Activated CD8-positive, alpha-beta T cell treated with anti-CD3 and anti-CD28 coated beads, Interleukin-2, amount 10 ng/mL, durations not matched to agents 7 days and 5 days (primary cell): ENCODE data around the gene WAPL. TPM values are rescaled to one million over a fixed set of nuclear protein-coding genes. Genes with fewer than 3 reads are reported as not detected.

ENCODE experiments used
- ATAC-seq: fragments of 150-1000 bp; cut with Tn5 transposase; one replicate; pipeline ENCODE4 v1.10.0; 2021; ENCODE audit warnings: moderate library complexity
- CTCF ChIA-PET: fragments of 350-600 bp; sonication (Branson Sonifier 250); formaldehyde crosslinking; loops from one replicate; lab custom pipeline; 2021; ENCODE audit warnings: antibody characterized with exemption; lab: Charles Lee
- POLR2A ChIA-PET: fragments of 350-600 bp; sonication (Branson Sonifier 250); formaldehyde crosslinking; loops from one replicate; lab custom pipeline; 2021; ENCODE audit warnings: antibody characterized with exemption; lab: Charles Lee
- DNase-seq: peaks from one replicate; pipeline ENCODE4 v3.0.0-alpha.2; 2020
- H3K27ac Mint-ChIP-seq: one replicate; pipeline ENCODE4 v1.8.0; 2021; ENCODE audit warnings: mild to moderate bottlenecking, mixed read lengths
- H3K27me3 Mint-ChIP-seq: one replicate; pipeline ENCODE4 v1.8.0; 2021; ENCODE audit warnings: low read depth, mixed read lengths
- H3K36me3 Mint-ChIP-seq: one replicate; pipeline ENCODE4 v1.8.0; 2021; ENCODE audit warnings: low read depth, mixed read lengths
- H3K4me1 Mint-ChIP-seq: one replicate; pipeline ENCODE4 v1.8.0; 2021; ENCODE audit warnings: low read depth, mixed read lengths
- H3K4me3 Mint-ChIP-seq: one replicate; pipeline ENCODE4 v1.8.0; 2021; ENCODE audit warnings: mild to moderate bottlenecking, mixed read lengths
- H3K9me3 Mint-ChIP-seq: one replicate; pipeline ENCODE4 v1.8.0; 2022; ENCODE audit warnings: mixed read lengths; ENCODE audit not compliant: insufficient read depth
- total RNA-seq, 2 experiments: library from RNA; stranded (reverse); gene quantifications; one replicate each; pipeline ENCODE4 v1.2.3, GENCODE V29; 2021

WAPL gene
- total RNA-seq, 2 experiments from 2014 or later: 49.6 to 50.7 TPM

DNA sequence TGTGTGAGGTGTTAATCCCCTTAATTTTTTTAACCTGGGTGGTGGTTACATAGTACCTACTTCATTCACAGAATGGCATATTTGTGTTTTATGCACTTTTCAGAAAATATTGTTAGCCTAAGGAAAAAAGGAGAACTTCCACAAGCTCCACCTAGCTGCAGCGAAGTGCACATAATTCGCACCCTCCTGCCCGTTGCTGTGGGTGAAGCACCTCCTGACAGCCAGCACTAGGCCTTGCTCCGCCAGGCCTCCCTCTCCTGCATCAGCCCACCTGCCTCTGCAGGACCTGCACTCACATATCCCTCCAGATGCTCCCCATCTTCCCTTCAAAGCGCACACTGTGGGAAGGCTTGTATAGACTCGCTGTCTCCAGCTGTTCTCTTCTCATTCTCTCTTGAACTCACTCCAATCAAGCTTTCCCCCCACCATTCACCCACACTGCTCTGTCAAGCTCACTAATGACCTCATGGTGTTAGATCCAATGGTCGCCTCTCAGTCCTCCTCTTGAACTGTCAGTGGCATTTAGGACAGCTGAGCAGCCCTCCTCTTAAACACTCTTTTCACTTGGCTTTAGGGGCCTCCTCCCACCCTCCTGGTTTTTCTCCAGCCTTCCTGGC lies 134.3 kb downstream of the WAPL start:
- CTCF ChIA-PET: interaction anchor here (1.7 kb wide), 1 partner anchor 13 kb away, joined by 8 read pairs; no protein-coding TSS in a partner anchor
- Mint-ChIP-seq H3K4me3 (no peak overlapping the region), H3K9me3 (no peaks in the 10 kb centered on the region), H3K27me3 (peaks cover 35% of the 10 kb centered on the region), H3K27ac (no peak overlapping the region), H3K36me3 (no peaks in the 10 kb centered on the region), H3K4me1 (peaks cover 3% of the 10 kb centered on the region)
- ATAC-seq (no peak), DNase-seq (no peak)
- POLR2A ChIA-PET: no interaction called here

DNA sequence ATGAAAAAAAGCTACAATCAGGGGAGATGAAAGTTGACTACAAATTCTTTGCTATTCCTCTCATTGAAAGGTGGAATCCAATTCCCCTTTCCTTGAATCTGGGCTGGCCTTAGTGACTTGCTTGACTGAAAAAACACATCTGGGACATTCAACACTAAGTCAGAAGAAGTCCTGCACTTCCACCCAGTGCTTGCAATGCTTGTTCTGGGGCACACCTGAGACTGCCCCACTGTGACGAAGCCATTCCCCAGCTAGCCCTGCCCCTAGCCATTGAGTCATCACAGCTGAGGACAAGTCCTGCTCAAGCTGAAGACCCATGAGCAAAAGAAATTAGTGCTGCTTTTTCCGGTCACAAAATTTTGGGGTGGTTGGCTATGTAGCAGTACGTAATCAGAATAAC lies 135.8 kb downstream of the WAPL start:
- Mint-ChIP-seq H3K9me3 (no peaks in the 10 kb centered on the region), H3K27me3 (peaks cover 40% of the 10 kb centered on the region), H3K36me3 (no peaks in the 10 kb centered on the region), H3K4me3 (no peak overlapping the region), H3K4me1 (peaks cover 3% of the 10 kb centered on the region), H3K27ac (no peak overlapping the region)
- DNase-seq (no peak), ATAC-seq (no peak)
- ChIA-PET POLR2A (no interaction called here), CTCF (interaction anchor here (1.6 kb wide), 1 partner anchor 200 kb away, joined by 5 read pairs; no protein-coding TSS in a partner anchor)

Other genes with a start within 250 kb of the WAPL start
- not detected for gene GRID1, start 155.0 kb downstream of the WAPL start, total RNA-seq
- gene OPN4, start 132.8 kb upstream of the WAPL start, total RNA-seq: not detected
- gene LDB3, start 146.7 kb upstream of the WAPL start, total RNA-seq: under 1 TPM in 1 of 2 experiments, not detected in 1; 0.05 TPM
- gene BMPR1A, start 234.8 kb upstream of the WAPL start, total RNA-seq: 1 to 10 TPM; 8.0 to 9.8 TPM